Endothelial cell of umbilical vein (primary cell): ENCODE data around the gene PPP2R2C.

ENCODE experiments used
- EZH2 ChIP-seq: IDR thresholded peaks from 2 replicates; pipeline ENCODE4 v1.6.1; 2012; ENCODE audit warnings: borderline replicate concordance, low read depth, mild to moderate bottlenecking, moderate library complexity, low read length, inconsistent platforms; ENCODE audit not compliant: severe bottlenecking
- FOS ChIP-seq: IDR thresholded peaks from 2 replicates; pipeline ENCODE4 v1.6.1; 2011; ENCODE audit warnings: mild to moderate bottlenecking, low read length, moderate library complexity, borderline replicate concordance; ENCODE audit not compliant: insufficient read depth
- GATA2 ChIP-seq: IDR thresholded peaks from 2 replicates; pipeline ENCODE4 v1.7.0; 2011; ENCODE audit warnings: low read depth, mild to moderate bottlenecking, moderate library complexity, mixed read lengths, low read length; ENCODE audit not compliant: insufficient read length, insufficient read depth
- JUN ChIP-seq: IDR thresholded peaks from 2 replicates; pipeline ENCODE4 v1.6.1; 2011; ENCODE audit warnings: borderline replicate concordance, low read depth; ENCODE audit not compliant: insufficient read length, insufficient read depth
- MYC ChIP-seq: IDR thresholded peaks from one replicate; pipeline ENCODE4 v1.6.1; 2011; ENCODE audit warnings: mild to moderate bottlenecking, low read depth, low read length
- POLR2A ChIP-seq: IDR thresholded peaks from 2 replicates; pipeline ENCODE4 v1.6.1; 2012; ENCODE audit warnings: low read depth, mild to moderate bottlenecking, control low read depth, low read length
- POLR2AphosphoS5 ChIP-seq: IDR thresholded peaks from 2 replicates; pipeline ENCODE4 v1.6.1; 2012; ENCODE audit warnings: low read depth, mild to moderate bottlenecking, control low read depth, low read length, moderate library complexity; ENCODE audit not compliant: insufficient read depth
- TF ChIP-seq, protein P1 (sequence below), 2 donors: IDR thresholded peaks; 1 replicate in 1 of 2; 2 replicates in 1 of 2; pipeline ENCODE4 v1.5.1; 2011; ENCODE audit warnings: low read length in 2 of 2, mild to moderate bottlenecking in 2 of 2, moderate library complexity in 2 of 2, control low read depth in 1 of 2, inconsistent platforms in 1 of 2, low read depth in 1 of 2; ENCODE audit not compliant: insufficient read depth in 1 of 2; ENCODE audit errors: extremely low read depth in 1 of 2
- TF ChIP-seq, protein P2 (sequence below): IDR thresholded peaks from 2 replicates; pipeline ENCODE4 v1.6.1; 2011; ENCODE audit not compliant: insufficient read depth, insufficient read length

DNA sequence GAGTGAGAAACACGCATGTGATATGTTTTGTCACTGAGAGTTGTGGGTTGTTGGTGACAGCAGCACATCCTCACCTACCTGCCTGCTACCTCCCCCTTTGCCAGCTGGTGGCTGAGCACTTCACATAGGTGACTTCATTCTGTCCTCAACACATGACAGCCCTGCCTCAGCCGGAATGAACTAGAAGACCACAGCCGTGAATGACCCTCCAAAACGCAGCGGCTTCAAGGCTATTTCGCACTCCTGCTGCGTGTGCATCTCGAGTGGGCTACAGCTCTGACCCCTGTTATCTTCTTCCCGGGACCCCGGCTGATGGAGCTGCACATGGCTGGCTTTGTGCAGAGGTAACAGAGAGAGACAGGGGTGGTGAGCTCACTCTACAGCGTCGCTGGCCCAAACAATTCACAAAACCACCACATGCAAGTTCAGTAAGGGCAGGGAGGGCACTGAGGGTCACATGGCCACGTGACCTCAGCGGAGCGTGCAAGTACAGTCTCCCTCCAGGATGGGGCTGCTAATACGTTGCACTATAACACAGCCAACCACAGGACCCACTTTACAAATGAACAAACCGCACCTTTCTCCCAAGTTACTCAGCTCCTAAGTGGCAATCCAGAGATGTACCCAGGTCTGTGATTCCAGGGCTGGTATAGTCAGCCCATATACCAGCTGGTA lies 6.3 kb upstream of the PPP2R2C start:
- no peak for TF ChIP-seq POLR2A
- TF ChIP-seq, protein P1, sequence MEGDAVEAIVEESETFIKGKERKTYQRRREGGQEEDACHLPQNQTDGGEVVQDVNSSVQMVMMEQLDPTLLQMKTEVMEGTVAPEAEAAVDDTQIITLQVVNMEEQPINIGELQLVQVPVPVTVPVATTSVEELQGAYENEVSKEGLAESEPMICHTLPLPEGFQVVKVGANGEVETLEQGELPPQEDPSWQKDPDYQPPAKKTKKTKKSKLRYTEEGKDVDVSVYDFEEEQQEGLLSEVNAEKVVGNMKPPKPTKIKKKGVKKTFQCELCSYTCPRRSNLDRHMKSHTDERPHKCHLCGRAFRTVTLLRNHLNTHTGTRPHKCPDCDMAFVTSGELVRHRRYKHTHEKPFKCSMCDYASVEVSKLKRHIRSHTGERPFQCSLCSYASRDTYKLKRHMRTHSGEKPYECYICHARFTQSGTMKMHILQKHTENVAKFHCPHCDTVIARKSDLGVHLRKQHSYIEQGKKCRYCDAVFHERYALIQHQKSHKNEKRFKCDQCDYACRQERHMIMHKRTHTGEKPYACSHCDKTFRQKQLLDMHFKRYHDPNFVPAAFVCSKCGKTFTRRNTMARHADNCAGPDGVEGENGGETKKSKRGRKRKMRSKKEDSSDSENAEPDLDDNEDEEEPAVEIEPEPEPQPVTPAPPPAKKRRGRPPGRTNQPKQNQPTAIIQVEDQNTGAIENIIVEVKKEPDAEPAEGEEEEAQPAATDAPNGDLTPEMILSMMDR (IDR thresholded peaks at IDR 0.05; ENCODE audit: extremely low read depth in 1 of 2, insufficient read depth in 1 of 2, low read depth in 1 of 2, low read length in 2 of 2) = no peak
- TF ChIP-seq POLR2AphosphoS5 = no peak
- no peak for TF ChIP-seq EZH2
- TF ChIP-seq, protein P2, sequence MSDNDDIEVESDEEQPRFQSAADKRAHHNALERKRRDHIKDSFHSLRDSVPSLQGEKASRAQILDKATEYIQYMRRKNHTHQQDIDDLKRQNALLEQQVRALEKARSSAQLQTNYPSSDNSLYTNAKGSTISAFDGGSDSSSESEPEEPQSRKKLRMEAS = no peak
- TF ChIP-seq MYC = no peak
- no peak for TF ChIP-seq GATA2
- no peak for TF ChIP-seq FOS
- TF ChIP-seq JUN = no peak
